Neural progenitor cell (in vitro differentiated cells): ENCODE data around the gene CCDC3. TPM values are rescaled to one million over a fixed set of nuclear protein-coding genes. Genes with fewer than 3 reads are reported as not detected.
A peak's percentile ranks its signal among the peaks of the same experiment; 100 is the strongest.

Source experiments
- DNase-seq: peaks from one replicate; pipeline ENCODE4 v3.0.0-alpha.2; 2016; ENCODE audit warnings: low spot score
- H2AFZ ChIP-seq: fragments of 200-600 bp; sonication (generic); replicated peaks from 2 replicates; pipeline ENCODE4 v1.6.1; 2016; ENCODE audit warnings: antibody characterized with exemption
- H3F3A ChIP-seq: fragments of 200-600 bp; sonication (generic); 2 replicates; pipeline ENCODE4 v1.6.1; 2016; ENCODE audit warnings: antibody characterized with exemption, low read depth
- H3K27ac ChIP-seq: fragments of 200-600 bp; sonication (generic); 2 replicates; pipeline ENCODE4 v1.5.1; 2016; ENCODE audit warnings: mild to moderate bottlenecking
- H3K27me3 ChIP-seq: fragments of 200-600 bp; sonication (generic); 2 replicates; pipeline ENCODE4 v1.6.1; 2016; ENCODE audit warnings: mild to moderate bottlenecking, moderate library complexity
- H3K36me3 ChIP-seq: fragments of 200-600 bp; sonication (generic); 2 replicates; pipeline ENCODE4 v1.5.1; 2016
- H3K4me1 ChIP-seq: fragments of 200-600 bp; sonication (generic); 2 replicates; pipeline ENCODE4 v1.6.1; 2016; ENCODE audit warnings: mixed run types
- H3K4me2 ChIP-seq: fragments of 200-600 bp; sonication (generic); 2 replicates; pipeline ENCODE4 v1.6.1; 2016
- H3K4me3 ChIP-seq: fragments of 200-600 bp; sonication (generic); 2 replicates; pipeline ENCODE4 v1.5.1; 2016
- H3K79me2 ChIP-seq: fragments of 200-600 bp; sonication (generic); 2 replicates; pipeline ENCODE4 v1.6.1; 2016; ENCODE audit warnings: low read depth
- H3K9ac ChIP-seq: fragments of 200-600 bp; sonication (generic); 2 replicates; pipeline ENCODE4 v1.6.1; 2016
- H3K9me3 ChIP-seq: fragments of 200-600 bp; sonication (generic); 2 replicates; pipeline ENCODE4 v1.5.1; 2016; ENCODE audit warnings: low read depth
- H4K20me1 ChIP-seq: fragments of 200-600 bp; sonication (generic); 2 replicates; pipeline ENCODE4 v1.6.1; 2016; ENCODE audit warnings: low read depth
- H3K27ac Mint-ChIP-seq: 3 replicates; pipeline ENCODE4 v1.8.0; 2021; ENCODE audit warnings: mixed read lengths
- H3K27me3 Mint-ChIP-seq: 2 replicates; pipeline ENCODE4 v1.8.0; 2022; ENCODE audit warnings: low read depth, mild to moderate bottlenecking, inconsistent platforms, moderate library complexity, mixed read lengths; ENCODE audit not compliant: insufficient read depth
- H3K36me3 Mint-ChIP-seq: 3 replicates; pipeline ENCODE4 v1.8.0; 2021; ENCODE audit warnings: mixed read lengths
- H3K4me1 Mint-ChIP-seq: 3 replicates; pipeline ENCODE4 v1.8.0; 2021; ENCODE audit warnings: mixed read lengths
- H3K4me3 Mint-ChIP-seq: 3 replicates; pipeline ENCODE4 v1.8.0; 2021; ENCODE audit warnings: mild to moderate bottlenecking, moderate library complexity, mixed read lengths
- H3K9me3 Mint-ChIP-seq: 3 replicates; pipeline ENCODE4 v1.8.0; 2020; ENCODE audit warnings: mixed read lengths
- CTCF ChIP-seq: fragments of 200-600 bp; sonication (generic); IDR thresholded peaks from 2 replicates; pipeline ENCODE4 v1.5.1; 2017; ENCODE audit warnings: antibody characterized with exemption, mild to moderate bottlenecking
- EZH2 ChIP-seq: fragments of 200-600 bp; sonication (generic); IDR thresholded peaks from 2 replicates; pipeline ENCODE4 v1.6.1; 2017; ENCODE audit warnings: antibody characterized with exemption, mild to moderate bottlenecking, moderate library complexity
- EZH2phosphoT487 ChIP-seq: fragments of 200-600 bp; sonication (generic); IDR thresholded peaks from 2 replicates; pipeline ENCODE4 v1.6.1; 2017; ENCODE audit warnings: antibody characterized with exemption
- total RNA-seq: library from RNA; depleted of rRNA; stranded (reverse); fragments of >200 nt; gene quantifications from 2 replicates; pipeline ENCODE4 v1.2.3, GENCODE V29; 2015; ENCODE audit warnings: low replicate concordance

The CCDC3 gene
- 0.87 TPM in 1 of 2 replicates, not detected in the other for total RNA-seq

GRCh38 chr10:13001041-13001886, at the start of gene CCDC3:
TSS of gene CCDC3 (minus strand) at chr10:13001713. CDS start at chr10:13001570, 143 bp downstream.
- H3K27me3 ChIP-seq: peaks cover 60% of the 10 kb centered on the region
- peak within 1 kb of the TSS; percentile 59 for H3K4me3 ChIP-seq
- H3K27ac ChIP-seq: no peak within 1 kb of the TSS
- Mint-ChIP-seq H3K36me3 (no peaks in the 10 kb centered on the region), H3K4me3 (peak within 1 kb of the TSS; percentile 79), H3K27me3 (peaks cover 35% of the 10 kb centered on the region), H3K4me1 (peaks cover 8% of the 10 kb centered on the region), H3K9me3 (no peaks in the 10 kb centered on the region), H3K27ac (no peak within 1 kb of the TSS)
- TF ChIP-seq EZH2 (peak; percentile 66), EZH2phosphoT487 (peak; percentile 26), CTCF (no peak)
- peaks cover 3% of the 10 kb centered on the region for H3K4me1 ChIP-seq
- no peaks in the 10 kb centered on the region for H3K9me3 ChIP-seq
- no peak within 1 kb of the TSS for H3K9ac ChIP-seq
- H4K20me1 ChIP-seq: no peaks in the 10 kb centered on the region
- H3K36me3 ChIP-seq: no peaks in the 10 kb centered on the region
- peak within 1 kb of the TSS; percentile 90 for H3K4me2 ChIP-seq
- H2AFZ ChIP-seq: peak within 1 kb of the TSS; percentile 85
- peak; percentile 61 for DNase-seq
- peaks cover 5% of the 10 kb centered on the region for H3F3A ChIP-seq
- no peaks in the 10 kb centered on the region for H3K79me2 ChIP-seq

- no peak overlapping the region for H2AFZ ChIP-seq
These were observed 49.7 kb upstream of the CCDC3 start for GRCh38 chr10:13051126-13051694.

GRCh38 chr10:13049774-13050420, 48.4 kb upstream of the CCDC3 start:
- no peaks in the 10 kb centered on the region for H3K9me3 ChIP-seq
- Mint-ChIP-seq H3K27me3 (peaks cover 17% of the 10 kb centered on the region), H3K4me3 (peak overlapping the region; percentile 52), H3K27ac (peak overlapping the region; percentile 38), H3K9me3 (no peaks in the 10 kb centered on the region), H3K4me1 (peaks cover 40% of the 10 kb centered on the region), H3K36me3 (no peaks in the 10 kb centered on the region)
- H3K9ac ChIP-seq: no peak overlapping the region
- no peak overlapping the region for H3K4me3 ChIP-seq
- no peaks in the 10 kb centered on the region for H4K20me1 ChIP-seq
- peak overlapping the region; percentile 48 for H3K4me2 ChIP-seq
- no peaks in the 10 kb centered on the region for H3K27me3 ChIP-seq
- H3K27ac ChIP-seq: no peak overlapping the region
- no peaks in the 10 kb centered on the region for H3K36me3 ChIP-seq
- TF ChIP-seq CTCF: no peak
- no peak for TF ChIP-seq EZH2phosphoT487
- no peak for TF ChIP-seq EZH2
- H2AFZ ChIP-seq: no peak overlapping the region
- no peaks in the 10 kb centered on the region for H3K79me2 ChIP-seq
- H3F3A ChIP-seq: peaks cover 18% of the 10 kb centered on the region
- H3K4me1 ChIP-seq: peaks cover 31% of the 10 kb centered on the region
- DNase-seq: peak; percentile 54

More at GRCh38 chr10:13051126-13051694, 49.7 kb upstream of the CCDC3 start:
- Histone ChIP-seq H3F3A (peaks cover 18% of the 10 kb centered on the region), H3K36me3 (no peaks in the 10 kb centered on the region), H4K20me1 (no peaks in the 10 kb centered on the region), H3K4me3 (no peak overlapping the region), H3K79me2 (no peaks in the 10 kb centered on the region), H3K4me2 (no peak overlapping the region), H3K9me3 (no peaks in the 10 kb centered on the region), H3K4me1 (peaks cover 31% of the 10 kb centered on the region), H3K27me3 (no peaks in the 10 kb centered on the region), H3K9ac (no peak overlapping the region), H3K27ac (no peak overlapping the region)
- Mint-ChIP-seq H3K9me3 (no peaks in the 10 kb centered on the region), H3K4me3 (no peak overlapping the region), H3K27ac (peak overlapping the region; percentile 11), H3K4me1 (peaks cover 44% of the 10 kb centered on the region), H3K27me3 (peaks cover 17% of the 10 kb centered on the region), H3K36me3 (no peaks in the 10 kb centered on the region)
- DNase-seq: no peak
- TF ChIP-seq EZH2phosphoT487 (no peak), EZH2 (no peak), CTCF (no peak)
